PC-3 (cell line): Measurements from ENCODE around the gene LCNL1.

Experiments used
- EZH2 ChIP-seq: fragments of 300-600 bp; sonication (generic); IDR thresholded peaks from one replicate; pipeline ENCODE4 v1.6.1; 2017; ENCODE audit warnings: antibody characterized with exemption, mild to moderate bottlenecking, low read length; ENCODE audit not compliant: unreplicated experiment
- TF ChIP-seq, protein P1 (sequence below): fragments of 300-600 bp; sonication (generic); conservative IDR thresholded peaks from 2 replicates; pipeline ENCODE4 v1.5.1; 2017; ENCODE audit warnings: antibody characterized with exemption, low read depth, mild to moderate bottlenecking, low read length

- TF ChIP-seq, protein P1, sequence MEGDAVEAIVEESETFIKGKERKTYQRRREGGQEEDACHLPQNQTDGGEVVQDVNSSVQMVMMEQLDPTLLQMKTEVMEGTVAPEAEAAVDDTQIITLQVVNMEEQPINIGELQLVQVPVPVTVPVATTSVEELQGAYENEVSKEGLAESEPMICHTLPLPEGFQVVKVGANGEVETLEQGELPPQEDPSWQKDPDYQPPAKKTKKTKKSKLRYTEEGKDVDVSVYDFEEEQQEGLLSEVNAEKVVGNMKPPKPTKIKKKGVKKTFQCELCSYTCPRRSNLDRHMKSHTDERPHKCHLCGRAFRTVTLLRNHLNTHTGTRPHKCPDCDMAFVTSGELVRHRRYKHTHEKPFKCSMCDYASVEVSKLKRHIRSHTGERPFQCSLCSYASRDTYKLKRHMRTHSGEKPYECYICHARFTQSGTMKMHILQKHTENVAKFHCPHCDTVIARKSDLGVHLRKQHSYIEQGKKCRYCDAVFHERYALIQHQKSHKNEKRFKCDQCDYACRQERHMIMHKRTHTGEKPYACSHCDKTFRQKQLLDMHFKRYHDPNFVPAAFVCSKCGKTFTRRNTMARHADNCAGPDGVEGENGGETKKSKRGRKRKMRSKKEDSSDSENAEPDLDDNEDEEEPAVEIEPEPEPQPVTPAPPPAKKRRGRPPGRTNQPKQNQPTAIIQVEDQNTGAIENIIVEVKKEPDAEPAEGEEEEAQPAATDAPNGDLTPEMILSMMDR, result no peak
- TF ChIP-seq EZH2, result no peak
These were observed 33.2 kb downstream of the LCNL1 start for GRCh38 chr9:137015976-137016375.
